SK-MEL-5 (cell line): ENCODE results near the gene EFCAB9. TPM values are rescaled to one million over a fixed set of nuclear protein-coding genes. Genes with fewer than 3 reads are reported as not detected.
A peak's percentile ranks its signal among the peaks of the same experiment; 100 is the strongest.
"Not testable (repeated sequence)": the region's sequence is repeated elsewhere in the genome, so short reads cannot be mapped to it uniquely, and the experiment has no call there.

Experiments
- DNase-seq: peaks from one replicate; pipeline ENCODE4 v3.0.0-alpha.2; 2016; ENCODE audit warnings: low read depth, low spot score
- in situ Hi-C: cut with HindIII; loops from 2 replicates; pipeline ENCODE4 v1.10.0; 2016; ENCODE audit warnings: low sequenced_read_pairs, high pct_unique_total_duplicates, low pct_unique_long_range_greater_than_20kb
- polyA plus RNA-seq, 2 experiments: library from polyadenylated mRNA; depleted of rRNA; stranded (reverse); fragments of >200 nt; gene quantifications; 2 replicates each; pipeline ENCODE4 v1.2.3, GENCODE V29; 2015
- total RNA-seq: library from RNA; depleted of rRNA; stranded (reverse); fragments of >200 nt; shearing (Covaris generic); gene quantifications from 2 replicates; pipeline ENCODE4 v1.2.3, GENCODE V29; 2014; rRNA removed

The EFCAB9 gene
- not detected in 2 replicates for total RNA-seq
- polyA plus RNA-seq (2015; cell fraction: cytosol; rRNA removed), result not detected in 2 replicates
- not detected in 2 replicates for polyA plus RNA-seq (2015; cell fraction: nucleus; rRNA removed)

GRCh38 chr5:172193872-172194271 is at the start of gene EFCAB9:
Gene EFCAB9 (plus strand): TSS chr5:172194172. CDS start chr5:172194173, 1 bp downstream.
- in situ Hi-C loops, result no loop called here
- DNase-seq, result no peak

GRCh38 chr5:172144291-172144815 is 49.6 kb upstream of the EFCAB9 start:
- peak; percentile 80 for DNase-seq
- in situ Hi-C loops, result no loop called here

- in situ Hi-C loops, result no loop called here
- DNase-seq, result no peak
These were observed 48.8 kb upstream of the EFCAB9 start for GRCh38 chr5:172144931-172145869.

- in situ Hi-C loops, result no loop called here
- no peak for DNase-seq
These were observed 47.9 kb upstream of the EFCAB9 start for GRCh38 chr5:172145870-172146747.

- no peak for DNase-seq
- in situ Hi-C loops, result no loop called here
These were observed 47.3 kb upstream of the EFCAB9 start for GRCh38 chr5:172146748-172147092.

- in situ Hi-C loops, result no loop called here
- no peak for DNase-seq
These were observed 46.1 kb upstream of the EFCAB9 start for GRCh38 chr5:172147857-172148256.

- no peak for DNase-seq
- in situ Hi-C loops, result no loop called here
These were observed 45.6 kb upstream of the EFCAB9 start for GRCh38 chr5:172148381-172148780.

- in situ Hi-C loops, result no loop called here
- DNase-seq, result no peak
These were observed 44.9 kb upstream of the EFCAB9 start for GRCh38 chr5:172149073-172149472.

GRCh38 chr5:172149481-172149880 is 44.5 kb upstream of the EFCAB9 start:
- in situ Hi-C loops, DNase-seq: not testable (repeated sequence)

- DNase-seq, result no peak
- in situ Hi-C loops, result no loop called here
These were observed 43.2 kb upstream of the EFCAB9 start for GRCh38 chr5:172150514-172151425.

GRCh38 chr5:172151661-172152210 is 42.2 kb upstream of the EFCAB9 start:
- in situ Hi-C loops, result no loop called here
- DNase-seq, result no peak

- DNase-seq, result no peak
These were observed 40.3 kb upstream of the EFCAB9 start for GRCh38 chr5:172153695-172154094.

GRCh38 chr5:172155101-172155500 is 38.9 kb upstream of the EFCAB9 start:
- in situ Hi-C loops, DNase-seq: not testable (repeated sequence)

More at GRCh38 chr5:172153695-172154094, 40.3 kb upstream of the EFCAB9 start:
- in situ Hi-C loops, result no loop called here

- in situ Hi-C loops, result no loop called here
- DNase-seq, result no peak
These were observed 37.4 kb upstream of the EFCAB9 start for GRCh38 chr5:172156541-172156994.

GRCh38 chr5:172159016-172159415 is 35.0 kb upstream of the EFCAB9 start:
- in situ Hi-C loops, result no loop called here
- no peak for DNase-seq

- no peak for DNase-seq
- in situ Hi-C loops, result no loop called here
These were observed 33.5 kb upstream of the EFCAB9 start for GRCh38 chr5:172160506-172160905.
